Mammary epithelial cell (primary cell): ENCODE measurements around the gene CENPQ.

ENCODE experiments used
- CTCF ChIP-seq, 2 donors: IDR thresholded peaks in 1 of 2; conservative IDR thresholded peaks in 1 of 2; 2 replicates each; pipeline ENCODE4 v1.5.1; 2011 to 2012; ENCODE audit warnings: inconsistent platforms in 2 of 2, low read length in 2 of 2, mild to moderate bottlenecking in 2 of 2, control low read depth in 1 of 2, low read depth in 1 of 2; ENCODE audit not compliant: insufficient read depth in 1 of 2; ENCODE audit errors: extremely low read depth in 1 of 2
- EZH2 ChIP-seq: IDR thresholded peaks from 2 replicates; pipeline ENCODE4 v1.6.1; 2012; ENCODE audit warnings: low read length, inconsistent platforms, borderline replicate concordance

DNA sequence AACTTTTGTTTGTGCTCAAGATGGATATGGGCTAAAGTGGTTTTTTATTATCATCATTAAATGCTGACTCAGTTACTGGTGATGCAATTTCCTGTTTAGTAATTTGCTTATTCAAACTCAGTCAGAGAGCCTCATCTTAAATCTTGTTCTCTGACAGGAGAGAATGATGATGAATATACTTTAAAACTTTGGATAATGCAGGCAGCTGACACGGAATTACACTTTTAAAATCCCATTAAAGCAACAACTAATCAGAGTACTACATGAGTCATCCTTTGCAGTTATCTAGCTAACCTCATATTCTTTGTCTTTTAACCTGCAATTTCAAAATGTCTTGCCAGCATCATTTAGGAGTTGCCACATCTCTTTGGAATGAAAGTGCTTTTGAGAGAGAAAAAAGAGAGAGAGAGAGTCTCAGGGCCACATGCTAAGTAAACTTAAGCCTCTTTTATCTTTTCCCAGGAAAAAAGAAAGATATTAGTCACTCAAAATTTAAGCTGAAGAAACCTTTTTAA lies 78.1 kb downstream of the CENPQ start:
- TF ChIP-seq CTCF (conservative IDR thresholded peaks at IDR 0.05 in 1 of 2, IDR thresholded peaks at IDR 0.05 in 1 of 2; ENCODE audit: extremely low read depth in 1 of 2, insufficient read depth in 1 of 2, low read depth in 1 of 2, low read length in 2 of 2) (no peak), EZH2 (no peak)
